Right lobe of liver (tissue), 6 donors: ENCODE measurements around the gene TMEM129. TPM values are rescaled to one million over a fixed set of nuclear protein-coding genes. Genes with fewer than 3 reads are reported as not detected.
A peak's percentile ranks its signal among the peaks of the same experiment; 100 is the strongest.

Experiments used
- ATAC-seq, 4 donors: fragments of 200-7000 bp; cut with Tn5 transposase; one replicate each; pipeline ENCODE4 v1.9.1; 2020; ENCODE audit warnings: mild to moderate bottlenecking in 4 of 4, moderate library complexity in 4 of 4
- DNase-seq, 3 donors: peaks; one replicate each; pipeline ENCODE4 v3.0.0-alpha.2; 2020
- H3K27ac ChIP-seq, 3 donors: fragments of 200-600 bp; one replicate each; pipeline ENCODE4 v1.8.0; 2022
- H3K27me3 ChIP-seq, 2 donors: fragments of 200-600 bp; one replicate each; pipeline ENCODE4 v1.8.0; 2022
- H3K36me3 ChIP-seq, 4 donors: fragments of 200-600 bp; sonication (generic) in 1 of 4; one replicate each; pipeline versions ENCODE4 v1.5.1 to v1.8.0; 2017 to 2022; ENCODE audit warnings: control low read depth in 1 of 4
- H3K4me1 ChIP-seq, 4 donors: fragments of 200-600 bp; sonication (generic) in 1 of 4; one replicate each; pipeline versions ENCODE4 v1.5.1 to v1.8.0; 2017 to 2022; ENCODE audit warnings: control low read depth in 1 of 4
- H3K4me3 ChIP-seq, 3 donors: fragments of 200-600 bp; one replicate each; pipeline ENCODE4 v1.8.0; 2022
- H3K9me3 ChIP-seq, 4 donors: fragments of 200-600 bp; sonication (generic) in 1 of 4; one replicate each; pipeline versions ENCODE4 v1.5.1 to v1.8.0; 2017 to 2022; ENCODE audit warnings: control low read depth in 1 of 4
- POLR2A ChIP-seq: fragments of 450-650 bp; IDR thresholded peaks from one replicate; pipeline ENCODE4 v1.6.1; 2017; ENCODE audit warnings: antibody characterized with exemption, mild to moderate bottlenecking
- WGBS: methylation state at CpG from one replicate; pipeline ENCODE4 v1.1.6; 2018; ENCODE audit warnings: low coverage, low lambda C conversion rate; ENCODE audit not compliant: insufficient coverage; ENCODE audit errors: missing lambda C conversion rate; 5-methylcytosine and 5-hydroxymethylcytosine counted together
- intact Hi-C, 2 donors: fragments of 100-400 bp; cut with DNase I; formaldehyde crosslinking; loops; one replicate each; pipeline versions ENCODE4 v1.11.2 to v1.14.1; 2022
- total RNA-seq, 6 experiments: library from RNA; depleted of rRNA in 2 of 6; stranded (reverse); fragments of >200 nt in 2 of 6; fragmentation: NEBNext Ultra II Directional in 3 of 6; extraction: Animal tissue kit (Norgen Biotek cat#: 25700) in 3 of 6; gene quantifications; one replicate each; pipeline versions ENCODE4 v1.1.0 to v1.2.4, GENCODE V29; 2016 to 2023
- TF ChIP-seq, protein P1 (sequence below), 4 donors: fragments of 200-600 bp in 3 of 4; fragments of 450-650 bp in 1 of 4; IDR thresholded peaks; one replicate each; pipeline versions ENCODE4 v1.5.1 to v1.8.0; 2016 to 2022; ENCODE audit warnings: antibody characterized with exemption in 4 of 4, mild to moderate bottlenecking in 2 of 4
- donor health status: DM: no; HTN: yes; CAD: no.
- donor health status: DM: no; HTN: no; CAD: no.
- donor health status: DM: no; HTN: no; CAD: no.
- donor health status: DM: no; HTN: yes; CAD: no.
- donor health status: DM: no; HTN: yes; CAD: no.

Gene TMEM129
- total RNA-seq, 6 experiments from 2014 or later, result 13.8 to 51.0 (median 25.4) TPM

DNA sequence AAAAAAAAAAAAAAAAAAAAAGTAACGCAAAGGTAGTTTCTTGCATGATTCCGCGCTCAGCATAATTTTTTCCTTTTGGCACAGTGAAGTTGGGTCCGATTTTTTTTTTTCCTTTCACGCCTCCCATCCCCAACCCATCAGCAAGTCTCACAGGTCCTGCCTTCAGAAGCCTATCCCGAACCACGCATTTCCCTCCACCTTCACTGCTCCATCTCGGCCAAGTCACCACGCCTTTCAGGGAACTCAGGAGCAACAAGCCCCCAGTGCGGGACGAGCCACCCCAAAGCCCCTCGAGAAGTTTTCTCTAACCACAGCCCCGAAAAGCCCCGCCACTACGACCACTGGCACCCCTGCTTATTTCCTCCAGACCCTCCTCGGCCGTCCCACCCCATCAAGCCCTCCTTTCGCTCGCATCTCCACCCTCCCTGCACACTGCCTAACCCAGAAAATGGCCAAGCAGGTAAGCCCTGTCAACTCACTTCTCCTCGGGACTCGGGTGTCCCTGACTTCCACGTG is 10.0 kb downstream of the TMEM129 start:
- Histone ChIP-seq H3K4me1 (peaks cover 0 to 17% (median 4%) of the 10 kb centered on the region in 4 donors), H3K27me3 (no peaks in the 10 kb centered on the region), H3K9me3 (no peaks in the 10 kb centered on the region), H3K36me3 (peaks cover 0 to 5% (median 0%) of the 10 kb centered on the region in 4 donors), H3K27ac (peak overlapping the region; percentile 99 to 100 (median 99)), H3K4me3 (peak overlapping the region; percentile 80 to 93 (median 87))
- TF ChIP-seq POLR2A, result no peak
- TF ChIP-seq, protein P1, sequence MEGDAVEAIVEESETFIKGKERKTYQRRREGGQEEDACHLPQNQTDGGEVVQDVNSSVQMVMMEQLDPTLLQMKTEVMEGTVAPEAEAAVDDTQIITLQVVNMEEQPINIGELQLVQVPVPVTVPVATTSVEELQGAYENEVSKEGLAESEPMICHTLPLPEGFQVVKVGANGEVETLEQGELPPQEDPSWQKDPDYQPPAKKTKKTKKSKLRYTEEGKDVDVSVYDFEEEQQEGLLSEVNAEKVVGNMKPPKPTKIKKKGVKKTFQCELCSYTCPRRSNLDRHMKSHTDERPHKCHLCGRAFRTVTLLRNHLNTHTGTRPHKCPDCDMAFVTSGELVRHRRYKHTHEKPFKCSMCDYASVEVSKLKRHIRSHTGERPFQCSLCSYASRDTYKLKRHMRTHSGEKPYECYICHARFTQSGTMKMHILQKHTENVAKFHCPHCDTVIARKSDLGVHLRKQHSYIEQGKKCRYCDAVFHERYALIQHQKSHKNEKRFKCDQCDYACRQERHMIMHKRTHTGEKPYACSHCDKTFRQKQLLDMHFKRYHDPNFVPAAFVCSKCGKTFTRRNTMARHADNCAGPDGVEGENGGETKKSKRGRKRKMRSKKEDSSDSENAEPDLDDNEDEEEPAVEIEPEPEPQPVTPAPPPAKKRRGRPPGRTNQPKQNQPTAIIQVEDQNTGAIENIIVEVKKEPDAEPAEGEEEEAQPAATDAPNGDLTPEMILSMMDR (IDR thresholded peaks at IDR 0.05), result no peak
- WGBS, result 8% methylated on average over 22 of the region's 22 CpGs
- DNase-seq (no peak), ATAC-seq (no peak)
- intact Hi-C loops, result no loop called here

DNA sequence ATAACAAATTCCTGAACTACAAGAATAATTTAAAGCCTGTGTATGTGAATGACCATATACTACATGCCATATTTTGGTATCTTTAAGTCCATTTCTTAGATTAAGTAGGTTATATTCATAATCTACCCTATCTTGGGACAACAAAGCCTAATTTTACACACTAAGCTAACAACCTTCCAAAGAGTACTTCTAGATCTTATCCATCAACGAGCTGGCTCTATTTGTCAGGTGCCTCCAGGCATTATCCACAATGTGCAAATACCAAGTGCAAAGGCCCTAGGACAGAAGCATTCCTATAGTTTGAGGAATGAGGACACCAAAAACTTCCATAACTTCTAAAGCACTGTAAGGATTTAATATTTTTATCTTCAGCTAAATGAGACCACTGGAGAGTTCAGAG is 12.5 kb downstream of the TMEM129 start:
- ATAC-seq (no peak), DNase-seq (no peak)
- Histone ChIP-seq H3K4me1 (peaks cover 0 to 13% (median 4%) of the 10 kb centered on the region in 4 donors), H3K27ac (no peak overlapping the region), H3K36me3 (peaks cover 0 to 15% (median under 1%) of the 10 kb centered on the region in 4 donors), H3K27me3 (no peaks in the 10 kb centered on the region), H3K4me3 (no peak overlapping the region), H3K9me3 (no peaks in the 10 kb centered on the region)
- 33% methylated on average over 1 of the region's 1 CpG for WGBS
- intact Hi-C loops, result no loop called here
- TF ChIP-seq POLR2A, result no peak
- TF ChIP-seq, protein P1 (IDR thresholded peaks at IDR 0.05), result no peak

DNA sequence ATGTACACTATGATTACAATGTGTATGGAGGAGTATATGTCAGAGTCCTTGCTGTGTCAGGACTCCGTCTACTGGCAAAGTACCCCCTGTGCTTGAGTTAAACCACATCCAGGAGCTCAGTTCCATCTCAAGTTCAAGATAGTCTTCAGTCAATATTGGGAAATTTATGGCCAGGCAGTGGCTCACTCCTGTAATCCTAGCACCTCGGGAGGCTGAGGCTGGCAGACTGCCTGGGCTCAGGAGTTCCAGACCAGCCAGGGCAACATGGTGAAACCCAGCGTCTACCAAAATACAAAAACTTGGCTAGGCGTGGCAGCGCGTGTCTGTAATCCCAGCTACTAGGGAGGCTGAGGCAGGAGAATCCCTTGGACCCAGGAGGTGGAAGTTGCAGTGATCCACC is 14.8 kb downstream of the TMEM129 start:
- H3K27ac ChIP-seq, result no peak overlapping the region
- no peaks in the 10 kb centered on the region for H3K27me3 ChIP-seq
- ATAC-seq (no peak), DNase-seq (peak in 1 of 3 donors; percentile 25)
- H3K4me3 ChIP-seq, result no peak overlapping the region
- peaks cover 0 to 8% (median 4%) of the 10 kb centered on the region in 4 donors for H3K4me1 ChIP-seq
- 82% methylated on average over 6 of the region's 6 CpGs for WGBS
- TF ChIP-seq, protein P1 (IDR thresholded peaks at IDR 0.05), result no peak
- no peak for TF ChIP-seq POLR2A
- no peaks in the 10 kb centered on the region for H3K9me3 ChIP-seq
- H3K36me3 ChIP-seq, result peaks cover 0 to 28% (median 8%) of the 10 kb centered on the region in 4 donors
- intact Hi-C loops, result no loop called here

DNA sequence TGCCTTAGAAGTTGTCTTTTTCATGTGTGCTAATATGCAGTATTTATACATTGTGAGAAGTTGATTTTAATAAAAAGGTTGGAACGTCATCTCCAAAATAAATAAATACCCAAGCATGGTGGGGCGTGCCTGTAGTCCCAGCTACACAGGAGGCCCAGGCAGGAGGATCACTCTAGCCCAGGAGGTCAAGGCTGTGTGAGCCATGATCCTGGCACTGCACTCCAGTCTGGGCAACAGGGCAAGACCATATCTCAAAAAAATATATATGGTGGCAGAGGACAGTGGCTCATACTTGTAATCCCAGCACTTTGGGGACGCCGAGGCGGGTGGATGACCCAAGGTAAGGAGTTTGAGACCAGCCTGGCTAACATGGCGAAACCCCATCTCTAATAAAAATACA is 15.4 kb downstream of the TMEM129 start:
- no peak overlapping the region for H3K4me3 ChIP-seq
- H3K27me3 ChIP-seq, result no peaks in the 10 kb centered on the region
- TF ChIP-seq POLR2A, result no peak
- TF ChIP-seq, protein P1 (IDR thresholded peaks at IDR 0.05), result no peak
- no peaks in the 10 kb centered on the region for H3K9me3 ChIP-seq
- H3K27ac ChIP-seq, result no peak overlapping the region
- ATAC-seq (no peak), DNase-seq (peak in 1 of 3 donors; percentile 22)
- H3K4me1 ChIP-seq, result peaks cover 0 to 5% (median 2%) of the 10 kb centered on the region in 4 donors
- H3K36me3 ChIP-seq, result peaks cover 0 to 28% (median 8%) of the 10 kb centered on the region in 4 donors
- intact Hi-C loops, result no loop called here
- 93% methylated on average over 3 of the region's 6 CpGs for WGBS
